Measurements from ENCODE around the gene MYL5. TPM values are rescaled to one million over a fixed set of nuclear protein-coding genes. Genes with fewer than 3 reads are reported as not detected.
"Not testable (repeated sequence)": the region's sequence is repeated elsewhere in the genome, so short reads cannot be mapped to it uniquely, and the experiment has no call there.

Gene MYL5
- total RNA-seq, 1 experiment from 2014 or later, result 10.4 TPM

DNA sequence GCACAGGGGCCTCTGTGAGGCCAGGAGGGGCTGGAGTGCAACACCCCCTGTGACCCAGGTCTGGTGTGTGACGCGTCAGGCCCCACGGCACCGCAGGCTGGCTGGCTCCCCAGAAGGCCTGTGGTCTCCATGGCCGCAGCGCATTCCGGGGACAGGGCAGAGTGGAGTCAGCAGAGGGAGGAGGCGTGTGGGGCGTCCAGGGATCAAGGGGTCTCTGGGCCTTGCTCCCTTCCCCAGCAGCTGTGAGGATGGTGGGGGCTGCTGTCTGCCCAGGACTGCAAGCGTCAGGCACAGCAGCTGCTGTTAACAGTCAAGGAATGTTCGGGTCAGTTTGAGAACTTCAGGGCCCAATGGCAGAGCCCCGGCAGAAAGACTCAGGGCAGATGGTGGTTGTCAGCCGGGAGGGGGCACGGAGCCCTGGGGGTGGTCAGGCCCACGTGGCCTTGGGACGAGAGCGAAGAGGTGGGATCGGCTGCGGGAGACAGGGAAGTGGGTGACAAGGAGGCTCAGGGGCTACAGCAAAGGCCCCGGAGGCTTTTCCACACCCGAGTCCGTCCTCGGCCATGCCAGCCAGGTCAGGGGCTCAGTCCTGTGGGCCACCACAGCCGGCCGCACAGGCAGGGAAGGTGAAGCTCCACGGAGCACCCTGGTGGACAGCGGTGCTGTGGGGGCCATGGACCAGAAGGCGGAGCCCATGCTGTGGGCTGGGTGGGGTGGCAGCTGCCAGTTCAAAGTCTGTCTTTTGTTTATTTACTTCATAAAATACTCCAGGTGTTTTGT, 49.6 kb downstream of the MYL5 start:
- peak; percentile 97 for DNase-seq (ENCODE audit: low read depth)

DNA sequence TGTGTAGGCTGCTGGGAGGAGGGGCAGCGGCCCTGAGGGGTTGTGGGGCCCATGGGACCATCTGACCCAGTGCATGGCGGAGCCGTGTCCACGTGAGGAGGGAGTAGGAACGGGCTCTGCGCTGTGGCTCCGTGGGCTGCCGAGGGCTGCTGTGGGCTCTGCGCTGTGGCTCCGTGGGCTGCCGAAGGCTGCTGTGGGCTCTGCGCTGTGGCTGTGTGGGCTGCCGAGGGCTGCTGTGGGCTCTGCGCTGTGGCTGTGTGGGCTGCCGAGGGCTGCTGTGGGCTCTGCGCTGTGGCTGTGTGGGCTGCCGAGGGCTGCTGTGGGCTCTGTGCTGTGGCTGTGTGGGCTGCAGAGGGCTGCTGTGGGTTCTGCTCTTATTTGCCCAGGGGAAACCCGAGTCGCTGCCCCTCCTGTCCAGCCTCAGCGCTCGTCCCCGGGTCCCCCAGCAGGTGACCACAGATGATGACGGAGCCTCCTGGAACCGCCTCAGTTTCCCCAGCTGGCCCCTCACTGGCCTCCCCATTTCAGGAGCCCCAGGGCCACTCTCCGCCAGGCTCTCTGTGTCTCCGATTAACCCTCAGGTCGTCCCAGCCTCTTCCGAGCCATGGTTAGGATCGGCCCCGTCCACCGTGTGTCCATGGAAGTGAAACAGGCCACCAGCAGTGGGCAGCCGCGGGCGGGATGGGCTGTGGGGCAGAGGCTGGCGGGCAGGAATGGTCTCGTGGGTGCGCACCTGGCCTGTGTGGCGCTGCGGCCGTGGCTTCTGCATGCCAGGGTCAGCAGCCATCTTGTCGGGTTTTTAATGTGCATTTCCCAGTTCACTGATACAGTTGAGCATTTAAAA, 51.3 kb downstream of the MYL5 start:
- no peak for DNase-seq (ENCODE audit: low read depth)

DNA sequence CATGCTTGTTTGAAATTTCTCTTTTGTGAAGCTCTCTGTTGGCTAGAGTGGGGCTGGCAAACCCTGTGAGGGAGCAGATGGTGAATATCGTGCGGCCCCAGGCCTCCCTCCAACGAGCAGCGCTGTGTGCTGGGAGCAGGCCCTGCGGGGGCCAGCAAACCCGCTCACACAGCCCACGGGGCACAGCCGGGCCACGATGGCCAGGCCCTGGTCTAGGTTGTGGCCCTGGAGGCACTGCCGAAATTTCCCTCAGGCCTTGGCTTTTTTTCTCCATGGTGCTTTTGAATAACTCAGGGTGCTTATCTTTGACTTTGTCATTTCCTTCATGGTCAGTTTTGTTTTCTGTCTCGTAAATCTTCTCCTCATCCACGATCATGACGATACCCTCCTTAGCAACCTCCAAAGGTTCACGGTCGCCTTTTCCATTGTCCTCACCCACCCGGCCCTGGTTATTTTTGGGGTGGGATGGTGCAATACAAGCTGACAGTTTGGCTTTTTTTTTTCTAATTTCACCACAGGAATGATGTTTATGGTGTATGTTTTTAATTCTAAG, 52.0 kb downstream of the MYL5 start:
- DNase-seq (ENCODE audit: low read depth), result peak; percentile 54

DNA sequence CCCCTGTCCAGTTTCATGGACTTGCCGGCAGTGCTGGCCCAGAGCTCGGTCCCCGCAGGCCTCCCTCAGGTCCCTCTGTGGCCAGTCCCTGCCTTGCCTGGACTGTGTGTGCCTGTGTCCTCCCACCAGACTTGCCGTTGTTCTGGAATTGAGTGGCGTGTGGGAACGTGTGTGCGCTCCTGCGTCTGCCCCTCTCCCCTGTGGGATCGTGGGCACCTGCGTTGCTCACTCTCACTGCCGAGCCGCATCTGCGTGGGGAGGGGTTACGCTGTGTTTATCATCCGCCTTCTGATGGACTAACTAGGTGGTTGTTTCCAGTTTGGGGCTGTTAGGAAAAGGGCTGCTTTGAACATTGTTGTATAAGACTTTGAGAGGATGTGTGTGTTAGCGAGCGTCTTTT, 52.5 kb downstream of the MYL5 start:
- no peak for DNase-seq (ENCODE audit: low read depth)

DNA sequence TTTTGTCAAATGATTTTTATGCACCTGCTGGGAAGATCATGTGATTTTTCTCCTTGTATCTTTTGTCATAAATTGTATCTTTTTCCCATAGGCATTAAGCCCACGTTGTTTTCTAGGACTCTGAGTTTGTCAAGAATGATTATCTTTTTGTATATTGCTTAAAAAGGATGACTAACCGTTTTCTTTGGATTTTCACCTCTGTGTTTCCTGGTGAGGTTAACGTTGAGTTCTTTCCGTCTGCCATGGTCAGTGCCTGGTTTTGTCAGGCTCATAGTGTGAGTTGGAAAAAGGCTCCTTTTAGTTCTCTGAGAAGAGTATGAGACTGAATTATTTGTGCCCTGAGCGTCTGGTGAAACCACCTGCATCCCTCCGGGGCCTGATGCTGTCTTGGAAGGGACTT, 53.2 kb downstream of the MYL5 start:
- no peak for DNase-seq (ENCODE audit: low read depth)

DNA sequence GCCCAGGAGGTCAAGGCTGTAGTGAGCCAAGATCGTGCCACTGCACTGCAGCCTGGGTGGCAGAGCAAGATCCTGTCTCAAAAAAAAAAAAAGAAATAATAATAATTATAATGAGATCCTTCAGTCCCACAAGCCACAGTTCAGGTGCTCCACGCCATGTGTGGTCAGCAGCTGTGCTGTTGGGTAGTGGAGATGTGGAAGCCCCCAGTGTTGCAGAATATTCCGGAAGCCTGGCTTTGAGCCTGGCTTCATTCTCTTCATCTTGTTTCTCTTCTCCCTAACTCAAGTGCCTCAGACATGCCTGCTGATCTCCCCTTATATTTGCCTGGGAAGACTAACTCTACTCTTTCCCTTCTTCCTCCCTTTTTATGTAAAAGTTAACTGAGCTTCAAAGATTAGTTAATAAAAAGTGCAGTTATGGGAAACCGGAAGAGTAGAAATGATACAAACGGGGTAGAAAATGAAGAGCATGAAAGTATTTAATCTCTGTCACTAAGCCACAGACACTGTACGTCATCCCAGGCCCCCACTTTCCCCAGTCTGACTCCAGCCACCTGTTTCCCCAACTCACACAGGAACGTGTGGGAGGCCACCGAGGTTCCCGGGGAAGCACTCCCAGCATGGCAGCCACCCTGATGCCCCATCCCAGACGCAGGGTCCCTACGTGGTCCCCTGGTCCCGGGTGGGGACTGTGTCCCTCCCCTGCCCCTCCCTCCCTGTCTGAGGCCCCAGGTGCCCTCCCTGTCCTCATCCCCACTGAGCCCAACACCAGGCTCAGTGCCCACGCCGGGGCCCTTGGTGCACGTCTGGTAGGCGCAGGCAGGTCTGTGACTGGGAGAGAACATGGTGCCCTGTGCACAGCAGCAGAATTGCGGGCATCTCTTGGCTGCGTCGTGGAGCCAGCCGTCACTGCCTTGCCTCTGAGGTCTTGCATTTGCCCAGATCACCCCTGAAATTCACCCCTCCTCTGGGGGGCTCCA, 55.3 kb downstream of the MYL5 start:
- peak; percentile 67 for DNase-seq (ENCODE audit: low read depth)

DNA sequence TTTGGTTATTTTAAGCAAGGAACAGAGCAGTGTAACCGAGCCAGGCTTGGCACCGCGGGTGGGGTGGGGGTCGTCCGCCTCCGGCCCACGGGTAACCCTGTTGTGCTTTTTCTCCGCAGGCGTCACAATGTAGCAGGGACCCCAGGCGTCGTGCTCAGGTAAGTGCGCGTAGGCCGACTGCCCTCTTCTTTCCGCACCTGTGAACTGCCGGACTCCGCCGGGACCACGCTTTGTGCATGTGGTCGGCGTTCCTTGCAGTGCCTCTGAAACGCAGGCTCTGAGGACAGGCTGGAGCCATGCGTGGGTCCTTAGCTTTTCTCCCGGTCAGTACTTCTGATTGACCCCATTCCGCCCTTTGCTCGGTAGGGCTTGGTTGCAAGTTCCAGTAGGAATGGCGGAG, 56.2 kb downstream of the MYL5 start:
- no peak for DNase-seq (ENCODE audit: low read depth)

DNA sequence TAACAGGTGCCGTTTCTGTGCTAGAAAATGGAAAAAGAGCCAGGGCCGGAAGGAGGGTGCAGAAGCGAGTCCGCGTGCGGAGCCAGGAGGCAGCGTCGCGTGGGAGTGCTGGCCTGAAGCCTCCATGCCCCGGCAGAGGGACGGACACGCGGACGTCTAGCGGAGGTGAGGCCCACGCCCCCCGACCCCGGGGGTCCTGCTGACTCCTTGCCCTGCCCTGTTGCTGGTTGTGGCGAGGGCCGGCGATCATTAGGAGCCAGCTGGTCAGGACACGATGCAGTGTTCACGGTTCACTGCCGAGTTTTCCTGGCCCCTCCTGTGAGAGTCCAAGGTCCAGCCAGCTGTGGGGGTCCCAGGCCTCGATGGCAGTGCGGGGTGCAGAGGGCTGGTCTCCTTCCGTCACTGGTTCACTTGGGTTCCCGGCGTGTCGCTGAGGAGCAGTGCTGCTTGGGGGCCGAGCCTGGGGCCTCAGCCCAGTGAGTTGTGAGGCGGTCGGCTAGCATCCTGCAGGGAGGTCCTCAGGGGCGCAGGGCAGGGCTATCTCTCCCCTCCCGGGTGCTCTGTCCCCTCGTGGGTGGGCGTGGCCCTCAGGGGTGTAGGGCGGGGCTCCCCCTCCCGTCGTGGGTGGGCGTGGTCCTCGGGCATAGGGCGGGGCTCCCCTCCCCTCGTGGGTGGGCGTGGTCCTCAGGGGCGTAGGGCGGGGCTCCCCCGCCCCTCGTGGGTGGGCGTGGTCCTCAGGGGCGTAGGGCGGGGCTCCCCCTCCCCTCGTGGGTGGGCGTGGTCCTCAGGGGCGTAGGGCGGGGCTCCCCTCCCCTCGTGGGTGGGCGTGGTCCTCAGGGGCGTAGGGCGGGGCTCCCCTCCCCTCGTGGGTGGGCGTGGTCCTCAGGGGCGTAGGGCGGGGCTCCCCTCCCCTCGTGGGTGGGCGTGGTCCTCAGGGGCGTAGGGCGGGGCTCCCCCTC, 56.9 kb downstream of the MYL5 start:
- DNase-seq (ENCODE audit: low read depth), result not testable (repeated sequence)

Other genes with a start within 250 kb of the MYL5 start
- gene ZNF721, start 175.4 kb upstream of the MYL5 start, total RNA-seq (2014; rRNA removed), result 8.8 and 13.2 TPM in 2 replicates
- 33.3 and 36.2 TPM in 2 replicates for gene PIGG, start 175.3 kb upstream of the MYL5 start, total RNA-seq (2014; rRNA removed)
- not detected in 2 replicates for gene TMEM271, start 98.2 kb upstream of the MYL5 start, total RNA-seq (2014; rRNA removed)
- 0.06 and 0.29 TPM in 2 replicates for gene PDE6B, start 49.0 kb upstream of the MYL5 start, total RNA-seq (2014; rRNA removed)
- 54.2 and 67.9 TPM in 2 replicates for gene ATP5ME, start 266 bp upstream of the MYL5 start, total RNA-seq (2014; rRNA removed)
- 0.17 TPM in 1 of 2 replicates, not detected in the other for gene SLC49A3, start 14.6 kb downstream of the MYL5 start, total RNA-seq (2014; rRNA removed)
- 66.3 and 69.6 TPM in 2 replicates for gene PCGF3, start 31.3 kb downstream of the MYL5 start, total RNA-seq (2014; rRNA removed)
- gene CPLX1, start 151.6 kb downstream of the MYL5 start, total RNA-seq (2014; rRNA removed), result not detected in 2 replicates